CD4-positive, alpha-beta T cell treated with Interleukin-4 for 4 hours (primary cell): ENCODE data around the gene ARHGAP28.
"Not testable (repeated sequence)": the region's sequence is repeated elsewhere in the genome, so short reads cannot be mapped to it uniquely, and the experiment has no call there.

ENCODE experiments used
- DNase-seq: peaks from one replicate; pipeline ENCODE4 v3.0.0-alpha.2; 2020

The ARHGAP28 gene

DNA sequence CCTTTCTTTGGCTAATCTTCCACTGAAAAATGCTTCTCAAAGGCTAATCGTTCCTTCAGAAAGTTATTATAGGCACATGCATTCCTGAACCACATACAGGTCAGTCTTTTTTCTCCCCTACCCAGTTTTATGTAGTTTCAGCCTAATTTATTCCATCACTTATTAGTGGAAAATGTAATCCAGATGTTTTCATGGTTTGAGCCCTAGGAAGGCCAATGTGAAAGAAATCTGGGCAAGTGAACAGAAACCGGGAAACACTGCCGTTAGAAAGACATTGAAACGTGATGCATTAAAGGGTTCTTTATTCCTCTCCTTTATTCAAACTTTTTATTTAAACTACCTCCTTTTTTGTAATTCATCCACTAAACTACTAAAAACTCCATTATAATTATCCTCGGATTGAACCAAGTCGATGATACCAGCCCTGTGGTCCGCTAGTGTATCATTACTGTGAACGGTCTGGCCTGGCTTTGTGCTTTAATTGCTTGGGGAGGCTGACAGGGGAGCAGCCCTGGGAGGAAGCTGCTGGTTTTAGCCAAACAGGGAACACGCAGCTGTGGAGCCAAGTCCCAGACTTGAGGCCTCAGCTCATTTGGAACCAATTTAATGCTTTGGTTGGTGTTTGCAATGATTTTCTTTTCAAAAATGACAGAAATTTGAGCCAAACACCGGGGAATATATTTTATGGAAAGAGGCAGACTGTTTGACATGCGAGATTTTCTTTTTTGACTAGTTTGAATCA, 149.2 kb downstream of the ARHGAP28 start:
- no peak for DNase-seq

DNA sequence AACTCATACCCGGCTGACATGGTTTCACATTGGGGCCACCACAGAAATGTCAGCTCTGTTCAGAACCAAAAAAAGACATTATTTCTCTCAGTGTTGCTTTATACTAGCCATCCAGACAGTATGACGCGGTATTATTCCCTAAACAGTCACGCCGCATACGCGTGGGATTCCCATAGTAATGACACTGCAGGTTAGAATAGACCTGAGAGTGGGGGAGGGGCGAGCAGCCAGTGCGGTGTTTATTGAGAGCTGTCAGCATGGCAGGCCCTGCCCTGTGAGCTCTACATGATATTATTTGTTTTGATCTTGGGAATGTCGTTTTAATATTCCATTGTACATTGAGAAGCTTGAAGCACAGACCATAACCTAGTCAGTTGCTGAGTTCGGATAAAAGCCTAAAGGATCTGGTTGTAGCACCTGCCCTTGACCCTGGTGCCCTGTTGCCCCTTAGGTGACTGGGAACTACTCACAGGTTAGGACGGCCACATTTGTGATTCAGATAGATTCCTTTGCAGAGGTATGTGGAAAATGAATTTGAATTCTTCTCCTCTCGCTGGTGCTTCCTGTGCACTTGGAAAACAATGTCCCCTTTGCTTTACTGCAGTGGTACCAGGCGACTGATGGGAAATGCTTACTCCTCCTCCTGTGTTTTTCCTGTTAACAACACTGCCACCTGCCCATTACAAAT, 150.1 kb downstream of the ARHGAP28 start:
- no peak for DNase-seq

DNA sequence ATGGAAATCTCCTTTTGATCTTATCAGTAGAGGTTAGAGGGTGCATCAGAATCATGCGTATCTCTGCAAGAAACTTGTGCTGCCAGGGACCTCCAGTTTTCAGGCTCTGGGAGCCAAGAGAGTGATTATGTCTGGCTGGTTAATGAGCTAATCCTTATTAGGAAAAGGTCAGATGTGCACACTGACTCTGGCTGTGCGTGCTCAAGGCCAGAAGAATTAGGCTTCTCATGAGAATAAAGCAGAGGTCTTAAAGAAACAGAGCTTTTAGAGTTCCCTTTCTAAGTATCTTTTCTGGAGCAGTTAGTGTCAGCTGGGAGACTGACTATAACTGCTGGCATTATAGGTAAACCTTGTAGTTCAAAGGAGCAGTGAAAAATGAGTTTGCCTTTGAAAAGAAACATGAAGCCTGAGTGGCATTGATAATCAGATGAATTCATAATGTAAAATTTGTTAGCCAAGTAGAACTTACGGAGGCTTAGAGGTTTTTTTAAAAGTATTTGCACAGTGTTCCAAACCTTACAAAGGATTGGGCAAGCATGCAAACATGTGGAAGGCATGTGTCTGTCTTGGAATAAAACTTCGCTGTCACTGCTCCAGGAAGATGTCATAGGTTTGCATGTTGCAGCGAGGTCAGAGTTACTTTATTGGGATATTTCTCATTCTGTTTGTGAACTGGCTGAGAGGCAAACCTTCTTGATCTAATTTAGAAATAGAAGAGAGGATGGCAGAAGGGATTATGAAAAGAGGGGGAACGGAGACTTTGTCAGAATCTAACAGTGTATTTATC, 151.7 kb downstream of the ARHGAP28 start:
- DNase-seq = no peak

DNA sequence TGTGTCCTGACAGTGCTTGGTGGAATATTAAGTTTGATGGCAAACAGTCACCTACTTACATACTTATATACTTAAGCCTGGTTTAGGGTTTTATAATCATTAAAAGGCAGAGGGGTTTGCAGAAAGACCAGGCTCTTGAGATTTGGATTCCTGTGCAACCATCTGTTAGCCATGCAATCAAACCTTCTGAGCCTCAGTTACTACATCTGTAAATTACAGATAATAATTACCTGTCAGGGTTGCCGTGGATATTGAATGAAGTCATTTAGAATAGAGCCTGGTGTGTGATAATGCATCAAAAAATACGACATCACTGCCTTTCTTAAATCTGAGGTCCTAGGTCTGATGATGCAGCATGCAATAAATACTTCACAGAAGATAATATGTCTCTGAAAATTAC, 152.9 kb downstream of the ARHGAP28 start:
- no peak for DNase-seq

DNA sequence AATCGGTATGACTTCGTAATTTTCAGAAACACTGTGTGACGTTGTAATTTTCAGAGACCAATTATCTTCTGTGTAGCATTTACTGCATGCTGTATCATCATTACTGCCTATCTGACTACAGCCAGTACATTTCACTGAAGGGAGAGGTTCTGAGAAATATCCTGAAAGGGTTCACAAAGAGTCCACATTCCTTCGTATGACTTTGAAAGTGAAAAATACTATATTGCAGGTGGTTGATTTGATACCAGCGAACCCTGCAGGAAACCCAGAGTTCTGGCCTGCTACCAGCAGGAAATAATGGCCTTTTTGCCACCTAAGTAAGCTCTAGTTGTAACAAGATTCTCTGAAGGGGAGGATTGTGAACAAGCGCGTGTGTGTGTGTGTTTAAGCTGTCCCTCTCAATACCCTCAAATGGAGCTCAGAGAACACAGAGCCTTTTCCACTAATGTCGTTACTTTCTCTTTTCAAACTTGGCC, 155.5 kb downstream of the ARHGAP28 start:
- no peak for DNase-seq

DNA sequence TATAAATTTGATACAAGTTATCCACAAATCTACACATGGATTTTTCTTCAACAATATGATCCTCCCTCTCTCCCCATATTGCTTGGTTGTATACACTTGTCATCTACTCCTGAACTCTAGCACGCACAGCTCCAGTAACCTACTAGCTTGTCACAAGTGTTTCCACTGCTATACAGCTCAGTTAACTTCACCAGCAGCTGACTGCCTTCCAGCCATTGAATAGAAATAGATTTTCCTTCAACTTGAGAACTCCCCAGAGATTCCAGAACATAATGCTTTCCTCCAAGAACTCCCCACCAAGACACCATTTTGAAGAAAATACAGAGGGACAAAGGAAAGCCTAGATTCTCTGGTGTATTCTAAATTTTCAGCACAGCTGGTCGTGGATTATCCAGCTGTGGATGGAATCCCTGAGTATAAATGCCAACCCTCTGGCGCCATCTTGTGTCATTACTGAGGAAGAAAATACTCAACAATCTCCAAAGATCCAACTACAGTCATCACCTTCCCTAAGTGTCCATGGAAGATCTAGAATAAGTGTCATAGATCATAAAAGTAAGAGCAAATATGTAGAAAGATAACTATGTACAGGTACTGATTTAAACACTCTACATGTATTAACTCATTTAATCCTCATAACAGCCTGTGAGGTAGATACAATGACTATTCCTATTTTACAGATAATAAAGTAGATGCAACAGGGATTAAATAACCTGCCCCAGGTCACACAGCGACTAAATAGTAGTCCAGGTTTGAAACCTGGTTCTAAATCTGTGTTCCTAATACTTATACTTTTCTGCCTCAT, 156.7 kb downstream of the ARHGAP28 start:
- DNase-seq = no peak

DNA sequence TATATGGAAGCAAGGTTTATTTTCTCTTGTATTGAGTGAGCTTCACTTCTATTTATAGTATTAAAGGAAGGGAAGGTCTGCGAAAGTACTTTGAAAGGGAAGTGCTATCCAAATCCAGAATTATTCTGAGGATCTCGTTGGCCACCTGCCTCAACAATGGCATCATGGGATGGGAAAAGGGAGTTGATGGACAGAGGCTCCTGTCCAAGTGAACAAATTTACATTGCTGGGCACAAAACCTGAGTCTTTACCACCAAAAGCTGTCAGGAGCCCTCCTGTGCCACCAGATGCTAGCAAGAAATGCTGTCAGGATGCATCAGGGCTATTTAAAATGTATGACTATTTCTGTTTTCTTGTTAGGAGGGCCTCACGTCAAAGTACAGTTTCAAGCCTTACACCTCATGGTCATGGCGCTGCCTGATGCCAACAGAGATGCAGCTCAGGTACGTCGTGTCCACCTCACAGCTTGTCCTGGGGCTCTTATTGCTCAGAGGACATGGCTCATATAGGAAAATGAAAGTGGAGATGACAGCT, 157.3 kb downstream of the ARHGAP28 start:
- no peak for DNase-seq

DNA sequence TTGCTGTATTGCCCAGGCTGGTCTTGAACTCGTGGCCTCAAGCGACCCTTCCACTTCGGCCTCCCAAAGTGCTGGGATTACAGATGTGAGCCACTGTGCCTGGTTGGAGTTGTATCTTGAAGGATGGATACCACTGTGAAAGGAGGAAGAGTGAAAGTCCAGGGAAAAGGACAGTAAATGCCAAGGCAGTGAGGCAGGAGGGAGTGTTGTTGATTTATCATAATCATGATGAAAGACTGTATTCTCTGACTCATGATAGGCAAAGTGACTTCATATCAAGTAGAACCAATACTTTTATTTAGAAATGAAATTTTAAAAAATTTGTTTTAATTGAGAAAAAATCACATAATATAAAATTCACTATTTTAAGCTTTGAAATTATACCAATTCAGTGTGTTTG, 162.3 kb downstream of the ARHGAP28 start:
- DNase-seq = no peak

DNA sequence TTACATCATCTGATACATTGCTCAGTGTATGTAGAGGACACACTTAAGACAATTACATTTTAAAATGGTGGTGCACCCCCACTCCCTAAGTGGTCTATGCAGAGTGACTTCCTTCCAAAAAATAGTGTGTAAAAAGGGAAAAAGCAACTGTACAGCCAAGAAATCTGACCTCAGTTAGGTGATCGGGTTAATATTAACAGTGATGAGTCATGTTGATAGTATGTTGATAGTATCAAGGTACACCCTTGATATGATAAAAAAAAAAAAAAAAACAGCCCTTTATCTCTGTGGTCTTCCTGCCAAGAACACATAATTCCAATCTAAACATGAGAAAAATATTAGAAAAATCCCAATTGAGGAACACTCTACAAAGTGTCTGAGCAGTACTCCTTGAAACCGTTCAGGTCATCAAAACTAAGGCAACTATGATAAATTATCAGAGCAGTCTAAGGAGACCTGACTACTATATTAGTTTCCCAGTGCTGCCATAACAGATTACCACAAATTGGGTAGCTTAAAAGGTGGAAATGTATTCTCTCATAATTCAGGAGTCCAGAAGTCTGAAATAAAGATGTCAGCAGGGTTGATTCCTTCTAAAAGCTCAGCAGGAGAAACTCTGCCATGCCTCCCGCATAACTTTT, 171.9 kb downstream of the ARHGAP28 start:
- no peak for DNase-seq

DNA sequence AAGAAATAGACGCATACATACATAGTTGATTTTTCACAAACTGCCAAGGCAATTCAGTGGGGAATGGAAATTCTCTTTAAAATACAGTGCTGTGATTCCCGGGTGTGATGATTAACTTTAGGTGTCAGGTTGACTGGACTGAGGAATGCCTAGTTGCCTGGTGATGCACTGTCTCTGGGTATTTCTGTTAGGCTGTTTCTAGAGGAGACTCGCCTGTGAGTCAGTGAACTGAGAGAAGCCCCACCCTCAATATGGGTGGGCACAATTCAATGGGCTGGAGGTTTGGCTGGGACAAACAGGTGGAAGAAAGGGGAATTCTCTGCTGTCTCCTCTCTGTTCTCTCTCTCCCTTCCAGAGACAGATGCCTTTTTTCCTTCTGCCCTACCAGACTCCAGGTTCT, 187.6 kb downstream of the ARHGAP28 start:
- no peak for DNase-seq

DNA sequence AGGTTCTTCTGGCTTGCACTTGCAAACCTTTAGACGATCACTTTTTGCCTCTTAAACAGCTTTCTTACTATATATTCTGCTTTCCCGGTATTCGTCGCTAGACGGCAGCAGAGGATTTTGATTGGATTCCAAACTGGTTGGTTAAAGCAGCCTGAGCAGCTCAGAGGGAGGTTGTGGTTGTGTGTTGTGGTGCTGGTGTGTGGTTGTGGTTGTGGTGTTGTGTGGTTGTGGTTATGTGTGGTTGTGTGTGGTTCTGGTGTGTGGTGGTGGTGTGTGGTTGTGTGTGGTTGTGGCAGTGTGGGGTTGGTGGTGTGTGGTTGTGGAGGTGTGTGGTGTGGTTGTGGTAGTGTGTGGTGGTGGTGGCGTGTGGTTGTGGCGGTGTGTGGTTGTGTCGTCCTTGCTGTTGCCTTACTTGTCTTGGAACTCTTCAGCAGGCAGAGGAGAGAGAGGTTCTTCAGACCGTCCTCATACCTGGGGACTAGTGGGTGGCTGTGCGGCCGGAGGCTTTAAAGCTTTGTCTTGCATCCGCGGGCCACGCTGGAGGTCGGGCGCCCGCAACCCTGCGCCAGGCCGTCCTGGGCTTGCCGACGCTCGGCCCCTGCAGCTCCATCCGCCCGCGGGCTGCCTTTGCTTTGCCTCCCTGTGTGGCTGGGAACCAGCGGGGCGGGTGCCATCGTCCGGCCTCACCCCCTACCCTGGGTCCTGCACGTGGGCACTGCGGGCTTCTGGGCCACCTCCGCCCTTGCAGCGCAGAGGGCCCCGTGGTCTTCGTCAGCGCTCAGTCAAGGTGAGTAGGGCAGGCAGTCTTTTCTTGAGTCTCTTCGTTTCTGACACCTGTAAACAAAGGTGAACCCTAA, 190.8 kb downstream of the ARHGAP28 start:
- DNase-seq = no peak

DNA sequence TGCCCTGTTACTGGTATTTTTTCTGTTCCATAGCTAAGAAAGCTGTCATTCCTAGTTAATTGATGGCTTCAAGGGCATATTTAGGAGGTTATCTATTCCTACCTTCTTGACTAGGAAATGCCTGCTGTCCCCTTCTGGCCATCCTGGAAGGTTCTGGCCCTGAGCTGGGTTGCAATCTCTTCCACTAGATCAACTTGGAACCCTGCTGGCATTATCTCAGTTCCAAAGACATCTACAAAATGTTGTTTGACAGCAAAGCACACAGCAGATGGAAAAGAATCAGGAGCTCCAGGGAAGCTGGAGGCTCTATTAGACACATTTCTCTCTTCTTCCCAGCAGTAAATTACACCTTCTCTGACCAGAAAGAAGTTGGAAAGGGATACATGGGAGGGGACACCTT, 192.1 kb downstream of the ARHGAP28 start:
- DNase-seq = no peak

DNA sequence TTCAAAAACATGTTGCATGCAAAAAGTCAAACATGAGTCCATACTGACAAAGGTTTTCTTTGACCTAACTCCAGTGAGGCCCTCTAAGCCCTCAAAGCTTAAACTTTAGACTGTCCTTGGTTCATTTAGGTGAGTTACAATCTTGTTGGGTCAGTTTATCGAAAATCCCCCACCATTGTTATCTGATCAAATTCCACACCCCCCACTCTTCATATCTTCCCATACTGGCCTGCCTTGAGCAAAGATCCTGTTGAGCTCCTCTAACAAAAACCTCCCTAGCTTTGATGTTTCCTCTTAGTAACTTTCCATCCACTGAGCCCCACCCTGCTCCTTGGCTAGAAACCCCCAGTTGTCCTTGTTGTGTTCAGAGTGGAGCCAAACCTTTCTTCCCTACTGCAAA, 193.7 kb downstream of the ARHGAP28 start:
- DNase-seq = no peak

DNA sequence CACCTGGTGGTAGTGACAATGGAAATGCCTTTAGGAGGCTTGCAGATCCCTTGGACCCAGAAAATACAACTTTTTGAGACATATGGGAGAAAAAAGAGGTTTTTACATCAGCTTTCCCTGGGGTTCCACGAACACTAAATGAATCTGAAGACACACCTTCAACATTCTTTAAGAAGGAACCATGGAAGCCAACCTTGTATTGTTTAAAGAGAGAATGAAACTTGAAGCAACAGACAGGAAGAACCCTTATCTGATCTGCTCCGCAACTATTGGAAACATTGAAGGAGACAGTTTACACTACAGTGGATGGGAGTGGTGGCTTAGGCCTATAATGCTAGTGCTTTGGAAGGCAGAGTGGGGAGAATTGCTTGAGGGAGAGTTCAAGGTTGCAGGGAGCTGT, 197.6 kb downstream of the ARHGAP28 start:
- no peak for DNase-seq

DNA sequence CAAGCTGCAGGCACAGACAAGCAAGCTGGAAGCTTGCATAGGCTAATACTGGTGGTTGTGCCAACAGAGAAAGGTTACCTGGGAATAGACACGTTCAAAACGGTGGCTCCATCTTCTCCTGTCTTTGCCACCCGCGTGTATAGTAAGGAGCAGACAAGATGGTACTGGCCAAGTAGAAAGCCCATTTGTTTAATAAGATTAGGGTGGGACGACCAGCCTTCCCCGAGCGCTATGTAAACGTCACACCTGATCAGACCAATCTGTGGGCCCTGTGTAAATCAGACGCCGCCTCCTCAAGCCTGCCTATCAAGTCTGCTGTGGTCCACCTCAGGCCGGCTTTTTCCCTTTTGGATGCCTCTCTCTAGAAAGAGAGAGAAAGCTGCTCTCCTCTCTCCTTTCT, 198.8 kb downstream of the ARHGAP28 start:
- DNase-seq = no peak

DNA sequence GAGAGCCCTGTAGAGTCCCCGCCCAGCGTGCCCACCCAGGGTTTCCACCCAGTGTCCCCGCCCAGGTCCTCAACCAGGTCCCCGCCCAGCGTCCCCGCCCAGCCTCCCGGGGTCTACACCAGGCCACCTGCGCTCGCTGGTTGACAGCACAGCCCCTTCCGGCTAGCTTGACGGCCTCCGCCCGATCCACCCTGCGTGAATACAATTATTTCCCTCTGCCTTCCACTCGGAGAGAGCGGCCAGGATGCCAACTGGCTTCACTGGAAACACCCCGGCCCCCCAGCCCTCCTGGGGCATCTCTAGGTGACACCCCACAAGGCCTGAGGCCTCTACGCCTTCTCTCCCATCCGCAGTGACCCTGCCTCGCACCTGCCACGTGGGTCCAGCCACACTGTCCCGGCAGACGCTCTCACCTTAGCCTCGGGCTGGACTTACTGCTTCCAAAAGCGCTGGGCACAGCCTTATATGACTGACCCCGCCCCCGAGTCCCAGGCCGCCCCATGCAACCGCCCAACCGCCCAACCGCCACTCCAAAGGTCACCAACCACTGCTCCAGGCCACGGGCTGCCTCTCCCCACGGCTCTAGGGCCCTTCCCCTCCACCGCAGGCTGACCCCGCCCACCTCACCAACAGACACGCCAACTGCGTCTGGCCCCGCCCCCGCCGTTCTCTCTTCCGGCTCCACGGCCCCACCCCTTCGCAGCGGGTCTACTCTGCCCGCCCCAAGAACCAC, 200.0 kb downstream of the ARHGAP28 start:
- no peak for DNase-seq

DNA sequence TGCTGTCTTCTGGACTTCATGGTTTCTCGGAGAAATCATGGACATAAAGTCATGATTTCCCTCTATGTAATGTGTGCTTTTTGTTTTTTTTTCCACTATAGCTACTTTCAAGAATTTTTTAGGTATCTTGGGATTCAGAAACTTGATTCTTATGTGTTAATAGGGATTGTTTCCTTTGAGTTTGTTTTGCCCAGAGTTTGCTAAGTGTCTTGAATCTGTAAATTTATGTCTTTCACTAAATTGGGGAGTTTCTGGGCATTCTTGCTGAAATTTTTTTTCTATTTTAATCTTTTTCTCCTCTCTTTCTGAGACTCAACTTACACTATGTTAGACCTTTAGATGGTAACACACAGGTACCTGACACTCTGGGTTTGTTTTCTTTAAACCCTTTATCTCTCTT, 205.3 kb downstream of the ARHGAP28 start:
- DNase-seq = no peak

DNA sequence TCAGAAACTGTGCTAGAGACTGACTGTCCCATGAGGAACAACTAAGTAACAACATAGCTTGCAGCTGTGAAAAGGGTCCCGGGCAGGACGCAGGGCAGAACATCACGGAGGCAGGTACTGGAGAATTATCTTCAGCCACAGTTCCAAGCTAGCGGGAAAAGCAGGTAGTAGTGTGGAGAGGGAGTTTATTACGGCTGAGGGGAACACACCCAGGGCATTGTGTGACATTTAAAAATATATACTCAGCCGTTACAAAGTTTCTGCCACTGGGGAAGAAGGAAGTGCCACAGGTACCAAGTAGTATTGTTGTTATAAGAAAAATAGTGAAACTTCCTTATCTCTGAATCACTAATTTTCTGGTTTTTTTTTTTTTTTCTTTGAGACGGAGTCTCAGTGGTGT, 208.5 kb downstream of the ARHGAP28 start:
- DNase-seq = no peak

DNA sequence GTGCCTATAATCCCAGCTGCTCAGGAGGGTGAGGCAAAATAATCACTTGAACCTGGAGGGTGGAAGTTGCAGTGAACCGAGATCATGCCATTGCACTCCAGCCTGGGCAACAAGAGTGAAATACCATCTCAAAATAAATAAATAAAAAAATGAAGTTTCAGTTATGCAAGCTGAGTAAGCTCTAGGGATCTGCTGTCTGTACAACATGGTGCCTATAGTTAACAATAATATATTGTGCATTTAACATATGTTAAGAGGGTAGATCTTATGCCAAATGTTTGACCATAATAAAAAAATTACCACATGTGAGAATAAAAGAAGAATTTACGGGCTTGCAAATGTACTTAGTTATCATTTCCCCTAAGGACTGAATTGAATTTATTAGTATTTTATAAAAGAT, 208.9 kb downstream of the ARHGAP28 start:
- not testable (repeated sequence) for DNase-seq

DNA sequence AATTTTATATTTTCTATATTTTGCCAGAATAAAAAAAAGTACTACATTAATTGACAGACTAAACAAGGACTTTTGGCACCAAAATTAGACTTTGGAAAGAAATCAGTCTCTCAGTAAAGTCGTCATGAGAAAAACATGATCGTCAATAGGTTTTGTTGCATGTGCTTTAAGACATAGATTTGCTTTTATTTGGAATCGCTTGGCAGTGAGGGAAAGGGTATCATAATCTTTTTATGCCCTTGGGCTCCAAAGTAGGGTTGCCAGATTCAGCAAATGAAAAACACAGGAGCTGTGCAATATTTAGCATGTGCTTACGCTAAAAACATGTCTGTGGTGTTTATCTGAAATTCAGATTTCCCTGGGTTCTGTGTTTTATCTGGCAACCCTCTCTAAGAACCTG, 210.5 kb downstream of the ARHGAP28 start:
- no peak for DNase-seq
